DND-41 (cell line): ENCODE data around the gene NR5A1.

Experiments
- EZH2 ChIP-seq: IDR thresholded peaks from 3 replicates; pipeline ENCODE4 v1.6.1; 2012; ENCODE audit warnings: borderline replicate concordance, low read depth, mild to moderate bottlenecking, moderate library complexity, low read length, inconsistent platforms; ENCODE audit not compliant: severe bottlenecking
- TF ChIP-seq, protein P1 (sequence below): IDR thresholded peaks from 2 replicates; pipeline ENCODE4 v1.5.1; 2012; ENCODE audit warnings: borderline replicate concordance, low read length, moderate library complexity, mild to moderate bottlenecking; ENCODE audit not compliant: poor library complexity, severe bottlenecking; ENCODE audit errors: extremely low read depth

DNA sequence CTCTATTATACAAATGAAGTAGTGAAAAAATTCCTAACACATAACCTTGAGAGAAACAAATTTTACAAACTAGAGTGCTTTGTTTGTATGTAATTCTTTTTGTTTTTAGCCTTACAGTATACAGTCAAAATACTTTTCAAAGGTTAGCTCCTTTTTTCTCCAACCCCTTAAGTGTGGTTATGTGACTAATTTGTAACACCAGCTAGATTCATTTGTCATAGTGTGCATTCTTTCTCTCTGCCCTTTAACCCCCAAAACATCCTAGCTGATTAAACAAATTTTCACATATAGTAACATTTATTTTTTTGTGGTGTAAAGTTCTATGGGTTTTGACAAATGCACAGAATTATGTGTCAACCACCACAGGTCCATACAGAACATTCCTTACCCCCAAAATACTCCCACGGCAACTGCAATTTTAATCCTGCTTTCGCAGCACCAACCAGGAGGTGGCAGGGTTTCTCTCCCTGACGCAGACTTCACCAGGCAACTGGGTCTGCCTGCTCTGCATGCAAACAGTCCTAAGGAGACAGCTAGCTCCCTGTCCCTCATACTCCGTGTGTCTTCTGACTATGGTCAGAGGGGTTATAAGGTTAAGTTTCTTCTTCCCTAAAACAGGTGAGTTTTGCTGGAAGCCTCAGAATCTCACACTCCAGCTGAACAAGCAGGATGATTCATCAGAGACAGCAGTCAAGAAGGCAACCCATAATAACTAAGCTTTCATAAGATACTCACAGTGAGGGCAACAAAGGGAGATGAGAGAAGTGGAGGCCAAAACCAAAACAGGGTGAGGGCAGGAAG lies 44.5 kb upstream of the NR5A1 start:
- TF ChIP-seq, protein P1, sequence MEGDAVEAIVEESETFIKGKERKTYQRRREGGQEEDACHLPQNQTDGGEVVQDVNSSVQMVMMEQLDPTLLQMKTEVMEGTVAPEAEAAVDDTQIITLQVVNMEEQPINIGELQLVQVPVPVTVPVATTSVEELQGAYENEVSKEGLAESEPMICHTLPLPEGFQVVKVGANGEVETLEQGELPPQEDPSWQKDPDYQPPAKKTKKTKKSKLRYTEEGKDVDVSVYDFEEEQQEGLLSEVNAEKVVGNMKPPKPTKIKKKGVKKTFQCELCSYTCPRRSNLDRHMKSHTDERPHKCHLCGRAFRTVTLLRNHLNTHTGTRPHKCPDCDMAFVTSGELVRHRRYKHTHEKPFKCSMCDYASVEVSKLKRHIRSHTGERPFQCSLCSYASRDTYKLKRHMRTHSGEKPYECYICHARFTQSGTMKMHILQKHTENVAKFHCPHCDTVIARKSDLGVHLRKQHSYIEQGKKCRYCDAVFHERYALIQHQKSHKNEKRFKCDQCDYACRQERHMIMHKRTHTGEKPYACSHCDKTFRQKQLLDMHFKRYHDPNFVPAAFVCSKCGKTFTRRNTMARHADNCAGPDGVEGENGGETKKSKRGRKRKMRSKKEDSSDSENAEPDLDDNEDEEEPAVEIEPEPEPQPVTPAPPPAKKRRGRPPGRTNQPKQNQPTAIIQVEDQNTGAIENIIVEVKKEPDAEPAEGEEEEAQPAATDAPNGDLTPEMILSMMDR: peak; percentile 53
- no peak for TF ChIP-seq EZH2
